Thyroid gland (tissue), 4 donors: Measurements from ENCODE around the gene FGFBP2.

Experiments
- CTCF ChIP-seq, 6 experiments: fragments of 200-600 bp in 3 of 6; fragments of 450-650 bp in 3 of 6; sonication (generic) in 3 of 6; IDR thresholded peaks; one replicate each; pipeline ENCODE4 v1.5.1; 2016 to 2019; ENCODE audit warnings: antibody characterized with exemption in 6 of 6, mild to moderate bottlenecking in 2 of 6, inconsistent platforms in 1 of 6, moderate library complexity in 1 of 6
- POLR2A ChIP-seq, 2 donors: fragments of 450-650 bp; IDR thresholded peaks; one replicate each; pipeline ENCODE4 v1.6.1; 2017; ENCODE audit warnings: antibody characterized with exemption in 2 of 2, mild to moderate bottlenecking in 2 of 2, moderate library complexity in 1 of 2

DNA sequence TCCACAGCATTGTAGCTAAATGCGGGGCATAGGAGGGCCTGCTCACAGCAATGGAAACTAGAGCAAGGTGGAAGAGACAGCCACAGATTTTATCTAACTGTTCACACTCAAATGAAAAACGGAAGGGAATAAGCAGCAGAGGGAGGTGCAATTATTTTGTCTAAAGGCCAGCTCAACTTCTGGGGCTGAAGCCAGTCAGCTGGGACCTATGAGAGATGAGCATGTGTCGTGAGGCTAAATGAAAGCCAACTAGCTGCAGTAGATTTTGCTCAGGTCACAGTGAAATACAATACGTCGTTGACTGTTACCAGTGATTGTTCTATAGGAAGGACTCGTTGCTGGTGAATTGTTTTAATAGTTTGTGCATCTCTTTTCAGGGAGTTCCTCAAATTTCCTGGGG, 26.4 kb upstream of the FGFBP2 start:
- TF ChIP-seq CTCF (IDR thresholded peaks at IDR 0.05), result no peak
- TF ChIP-seq POLR2A (IDR thresholded peaks at IDR 0.05), result no peak
